NCI-H187 (cell line): ENCODE data around the gene PLA2G4F.

ENCODE experiments used
- DNase-seq, 2 experiments: peaks; one replicate each; lab custom pipeline; 2025; lab: John Stamatoyannopoulos, UW

PLA2G4F gene

DNA sequence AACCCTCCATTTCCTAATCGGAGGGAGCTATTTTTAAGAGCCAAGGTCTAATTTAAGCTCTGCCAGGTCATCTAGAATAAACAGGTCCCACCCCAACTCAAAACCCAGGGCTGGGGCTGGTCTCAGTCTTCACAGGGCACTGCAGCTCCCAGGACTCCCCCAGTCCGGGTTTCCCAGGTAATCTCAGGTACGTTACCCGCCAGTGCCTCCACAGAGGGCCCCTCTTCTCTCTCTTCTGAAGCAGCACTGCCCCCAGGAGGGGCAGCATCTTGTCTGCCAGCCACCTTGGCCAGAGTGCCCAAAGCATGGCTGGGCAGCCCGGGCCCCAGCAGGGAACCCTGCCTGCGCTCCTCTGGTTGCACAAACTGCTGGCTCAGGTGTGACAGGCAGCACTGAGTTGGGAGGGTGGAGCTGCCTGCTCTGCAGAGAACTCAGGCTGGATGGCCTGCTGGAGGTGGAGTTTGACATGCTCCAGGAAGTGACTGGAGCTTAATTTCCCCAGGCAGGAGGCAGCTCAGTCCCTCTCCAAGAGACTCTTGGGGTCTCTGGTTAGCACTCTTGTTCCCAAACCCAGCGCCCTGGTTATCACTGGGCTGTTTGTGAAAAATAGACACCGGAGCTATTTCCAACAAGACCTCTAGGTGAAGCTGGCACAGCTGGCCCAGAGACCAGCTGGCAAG lies at the start of gene PLA2G4F:
Gene PLA2G4F, minus strand, starts transcription at position 394 of the 680 bp plus-strand sequence. Its CDS starts 87 bp downstream, at position 307.
- DNase-seq, result no peak

DNA sequence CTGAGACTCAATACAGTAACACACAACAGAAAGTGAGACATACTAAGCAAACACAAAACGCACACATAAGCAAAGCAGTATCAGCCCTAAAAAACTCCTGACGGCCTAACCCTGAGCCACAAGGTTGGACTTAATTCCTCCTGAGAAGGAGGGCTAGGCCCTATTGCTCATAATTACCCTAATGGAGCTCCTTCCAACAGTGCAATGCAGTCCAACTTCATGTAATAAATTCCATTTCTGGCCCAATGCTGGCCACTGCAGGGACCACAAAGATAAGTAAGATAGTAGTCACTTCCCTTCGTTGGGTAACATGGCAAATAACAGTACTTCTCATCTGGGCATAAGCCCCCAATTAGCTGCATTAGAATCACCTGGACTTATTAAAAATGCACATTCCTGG lies 47.5 kb upstream of the PLA2G4F start:
- DNase-seq, result no peak

DNA sequence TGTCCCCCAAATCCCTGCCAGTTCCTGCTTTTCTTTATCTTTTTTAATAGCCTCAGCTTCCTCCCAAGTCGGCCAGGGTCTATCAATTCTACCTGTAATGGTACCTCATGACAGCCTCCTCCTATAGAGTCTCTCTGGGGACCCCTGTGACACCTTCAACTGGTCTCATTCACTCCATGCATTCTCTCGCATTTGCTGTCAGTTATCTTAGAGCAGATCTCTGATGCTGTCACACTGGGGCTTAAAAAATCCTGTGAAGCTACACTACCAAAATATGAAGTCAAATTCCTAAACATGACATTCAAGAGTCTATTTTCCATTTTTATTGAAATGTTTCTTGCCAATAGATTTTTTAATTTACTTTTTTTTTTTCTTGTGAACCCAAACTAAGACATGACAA lies 46.2 kb upstream of the PLA2G4F start:
- no peak for DNase-seq

GRCh38 chr15:42201801-42202200 lies 45.4 kb upstream of the PLA2G4F start:
- no peak for DNase-seq

- DNase-seq, result no peak
Measured at GRCh38 chr15:42199126-42199525, 42.7 kb upstream of the PLA2G4F start.

DNA sequence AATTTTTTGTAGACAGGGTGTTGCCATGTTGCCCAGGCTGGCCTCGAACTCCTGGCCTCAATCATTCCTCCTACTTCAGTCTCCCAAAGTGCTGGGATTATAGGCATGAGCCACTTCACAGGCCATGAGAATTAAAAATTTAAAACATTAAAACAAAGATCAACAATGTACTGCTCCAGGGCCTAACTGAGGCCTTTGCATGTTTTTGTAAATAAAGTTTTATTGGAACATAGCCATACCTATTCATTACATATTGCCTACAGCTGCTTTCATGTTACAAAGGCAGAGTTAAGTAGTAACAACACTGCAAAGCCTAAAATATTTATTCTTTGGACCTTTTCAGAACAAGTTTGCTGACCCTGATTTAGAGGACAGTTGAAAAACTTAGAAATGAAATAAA lies 42.1 kb upstream of the PLA2G4F start:
- DNase-seq, result no peak

DNA sequence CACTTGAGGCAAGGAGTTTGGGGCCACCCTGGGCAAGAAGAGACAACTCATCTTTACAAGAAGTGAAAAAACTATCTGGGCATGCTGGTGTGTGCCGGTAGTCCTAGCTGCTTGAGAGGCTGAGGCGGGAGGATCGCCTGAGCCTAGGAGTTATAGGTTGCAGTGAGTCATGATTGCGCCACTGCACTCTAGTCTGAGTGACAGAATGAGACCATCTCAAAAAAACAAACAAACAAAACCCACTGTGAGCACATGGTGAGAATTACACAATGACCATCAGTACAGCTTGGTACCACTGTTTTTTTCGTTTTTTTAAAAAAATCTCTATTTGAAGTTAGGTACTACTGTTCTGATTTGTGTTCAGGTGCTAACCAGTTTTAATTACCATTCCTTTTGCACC lies 38.1 kb upstream of the PLA2G4F start:
- DNase-seq, result no peak

GRCh38 chr15:42193383-42193782 lies 36.9 kb upstream of the PLA2G4F start:
- no peak for DNase-seq

DNA sequence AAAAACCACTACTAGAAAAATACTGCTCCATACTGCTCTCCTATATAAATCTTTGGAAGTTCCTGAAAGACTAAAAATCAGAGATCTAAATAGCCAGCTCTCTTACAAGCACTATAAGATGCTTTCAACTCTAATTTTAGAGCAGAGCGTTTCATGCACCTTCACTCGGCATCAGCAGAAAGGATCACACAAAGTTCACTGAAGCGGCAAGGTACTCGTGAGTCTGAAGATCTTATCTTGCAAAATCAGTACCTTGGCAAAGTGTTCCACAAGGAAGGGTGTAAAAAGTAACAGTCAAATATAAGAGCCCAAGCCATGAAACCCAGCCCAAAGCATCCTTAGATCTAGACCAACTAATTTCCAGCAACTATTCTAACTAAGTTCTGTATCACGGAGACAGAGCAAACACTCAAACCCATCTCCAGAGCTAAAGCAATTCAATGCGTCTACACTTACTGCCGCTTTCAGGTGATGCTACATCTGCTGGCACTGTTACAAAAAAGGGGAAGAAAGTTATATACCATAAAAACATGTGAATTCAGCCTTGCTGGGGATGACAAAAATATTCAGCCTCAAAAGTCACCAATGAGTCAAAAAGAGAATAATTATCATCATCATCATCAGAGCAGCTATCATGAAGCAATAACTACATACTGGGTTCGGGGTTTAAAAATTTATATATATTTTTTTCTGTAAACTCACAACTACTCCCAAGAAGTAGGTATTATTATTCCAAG lies 35.3 kb upstream of the PLA2G4F start:
- no peak for DNase-seq

GRCh38 chr15:42190370-42190769 lies 33.9 kb upstream of the PLA2G4F start:
- no peak for DNase-seq

- no peak for DNase-seq
Measured at GRCh38 chr15:42185801-42186200, 29.4 kb upstream of the PLA2G4F start.

DNA sequence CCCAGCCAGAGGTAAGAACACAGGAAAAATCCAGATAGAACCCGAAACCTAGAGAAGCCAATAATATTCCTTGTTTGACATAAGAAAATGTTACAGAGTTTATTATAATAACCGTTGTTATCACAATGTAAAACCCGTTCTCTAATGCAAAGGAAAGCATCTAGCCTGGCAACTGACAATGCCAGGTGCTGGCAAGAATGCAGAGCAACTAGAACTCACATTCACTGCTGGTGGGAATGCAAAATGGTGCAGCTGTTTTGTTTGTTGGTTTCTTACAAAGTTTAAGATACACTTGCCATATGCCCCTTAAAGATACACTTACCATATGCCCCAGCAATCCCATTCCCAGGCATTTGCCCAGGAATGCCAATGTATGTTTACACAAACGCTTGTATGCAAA lies 28.3 kb upstream of the PLA2G4F start:
- no peak for DNase-seq

DNA sequence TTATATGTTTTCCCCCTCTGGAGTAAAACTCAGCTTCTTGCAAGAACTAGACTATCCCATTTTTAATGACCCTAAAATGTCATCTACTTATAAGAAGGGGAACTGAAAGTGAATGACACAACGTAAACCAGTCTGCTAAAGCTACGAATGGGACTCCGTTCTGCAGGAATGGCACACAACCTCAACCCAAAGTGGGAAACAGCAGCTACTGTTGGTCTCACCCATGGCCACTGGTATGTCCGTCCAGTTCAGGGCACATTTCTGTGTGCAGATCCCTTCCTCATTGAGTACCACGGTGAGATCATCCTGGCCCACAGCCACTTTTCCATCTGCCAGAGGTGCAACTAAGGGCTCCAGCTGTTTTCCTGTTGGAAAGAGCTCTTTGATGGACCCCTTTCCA lies 27.9 kb upstream of the PLA2G4F start:
- no peak for DNase-seq

DNA sequence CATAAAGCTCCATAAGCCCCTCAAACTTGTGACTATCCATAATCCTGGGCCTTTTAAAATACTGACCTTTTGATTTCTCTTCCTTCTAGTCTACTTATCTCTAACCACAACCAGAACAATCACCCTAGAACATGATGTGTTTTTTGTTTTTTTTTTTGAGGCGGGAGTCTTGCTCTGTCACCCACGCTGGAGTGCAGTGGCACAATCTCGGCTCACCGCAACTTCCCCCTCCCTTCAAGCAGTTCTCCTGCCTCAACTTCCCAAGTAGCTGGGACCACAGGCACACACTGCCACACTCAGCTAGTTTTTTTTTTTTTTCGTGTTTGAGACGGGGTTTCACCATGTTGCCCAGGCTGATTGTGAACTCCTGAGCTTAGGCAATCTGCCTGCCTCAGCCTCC lies 26.5 kb upstream of the PLA2G4F start:
- no peak for DNase-seq

DNA sequence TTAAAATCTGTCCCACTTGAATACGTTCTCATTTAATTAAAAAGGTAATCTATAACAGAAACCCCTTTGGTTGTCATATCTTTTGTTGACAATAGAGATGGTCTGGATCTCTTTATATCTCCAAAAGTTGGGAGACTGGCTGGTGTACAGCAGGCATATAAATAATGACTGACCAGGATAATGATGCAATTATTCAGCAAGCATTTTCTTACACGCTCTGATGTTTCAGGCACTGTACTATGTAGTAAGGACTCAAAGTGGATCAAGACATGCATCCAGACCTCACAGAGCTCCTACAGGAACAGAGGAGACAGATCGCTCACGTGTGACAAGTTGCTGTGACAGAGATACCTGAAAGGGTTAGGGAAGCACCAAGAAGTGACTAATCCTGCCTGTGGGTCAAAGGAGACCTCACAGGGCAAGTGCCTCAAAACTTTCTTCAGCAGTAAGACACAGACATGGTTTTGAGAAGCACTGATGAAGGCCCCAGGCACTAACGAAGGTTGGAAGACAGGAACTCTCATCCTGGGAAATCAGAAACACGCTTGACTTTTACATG lies 26.0 kb upstream of the PLA2G4F start:
- DNase-seq, result no peak

- DNase-seq, result no peak
Measured at GRCh38 chr15:42178056-42178455, 21.6 kb upstream of the PLA2G4F start.

DNA sequence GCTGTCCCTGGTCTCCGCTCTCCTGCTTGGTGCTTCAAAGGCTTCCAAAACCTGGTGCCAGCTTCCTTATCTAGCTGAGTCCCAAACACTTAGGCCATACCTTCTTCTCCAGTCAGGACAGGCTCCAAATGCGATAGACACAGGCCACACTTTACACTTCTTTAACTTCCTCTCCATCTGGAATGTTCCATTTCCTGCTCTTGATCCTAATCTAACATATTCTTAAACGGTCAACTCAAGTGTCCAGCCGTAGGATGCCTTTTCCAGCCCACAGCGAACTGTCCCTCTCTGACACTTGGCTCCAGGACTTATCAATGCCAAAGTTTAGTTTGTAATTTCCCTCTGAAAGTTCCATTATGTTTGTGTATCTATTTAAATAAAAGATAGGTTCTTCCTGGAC lies 19.2 kb upstream of the PLA2G4F start:
- no peak for DNase-seq

DNA sequence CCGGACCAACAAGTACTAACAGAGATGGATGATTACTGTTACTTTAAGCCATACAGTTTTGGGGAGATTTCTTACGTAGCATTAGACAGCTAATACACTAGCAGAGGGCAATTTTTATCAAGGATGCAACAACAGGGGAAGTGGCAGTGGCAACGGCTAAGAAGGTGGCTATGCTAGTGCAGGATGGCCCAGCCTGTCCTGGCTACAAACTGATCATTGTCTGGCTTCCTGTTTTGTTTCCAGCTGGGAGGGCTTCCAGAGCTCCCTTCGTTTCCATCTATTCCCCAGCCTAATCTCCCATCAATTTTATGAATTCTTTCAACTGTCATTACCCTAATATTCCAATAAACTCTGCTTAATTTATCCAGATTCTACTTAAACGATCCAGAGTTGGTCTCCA lies 16.0 kb upstream of the PLA2G4F start:
- DNase-seq, result no peak

DNA sequence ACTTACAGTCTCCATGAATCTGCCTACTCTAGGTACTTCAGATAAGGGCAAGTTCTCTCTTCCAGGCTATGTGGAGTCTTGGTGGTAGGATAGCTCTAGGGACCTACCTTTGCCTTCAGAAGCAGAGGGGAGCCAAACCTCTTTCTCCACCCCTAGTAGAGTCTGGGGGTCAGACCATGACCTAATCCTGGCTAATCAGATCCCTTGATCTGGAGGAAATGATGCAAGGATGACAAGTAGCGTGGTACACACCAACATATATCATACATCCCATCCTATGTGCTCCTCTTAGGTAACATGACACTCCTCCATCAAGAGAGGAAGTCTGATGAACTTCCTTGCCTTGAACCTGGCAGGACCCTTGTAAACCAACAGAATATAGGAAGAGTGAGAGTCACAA lies 15.4 kb upstream of the PLA2G4F start:
- no peak for DNase-seq

GRCh38 chr15:42171122-42171521 lies 14.7 kb upstream of the PLA2G4F start:
- DNase-seq, result no peak

GRCh38 chr15:42166225-42166940 lies 9.9 kb upstream of the PLA2G4F start:
- no peak for DNase-seq

DNA sequence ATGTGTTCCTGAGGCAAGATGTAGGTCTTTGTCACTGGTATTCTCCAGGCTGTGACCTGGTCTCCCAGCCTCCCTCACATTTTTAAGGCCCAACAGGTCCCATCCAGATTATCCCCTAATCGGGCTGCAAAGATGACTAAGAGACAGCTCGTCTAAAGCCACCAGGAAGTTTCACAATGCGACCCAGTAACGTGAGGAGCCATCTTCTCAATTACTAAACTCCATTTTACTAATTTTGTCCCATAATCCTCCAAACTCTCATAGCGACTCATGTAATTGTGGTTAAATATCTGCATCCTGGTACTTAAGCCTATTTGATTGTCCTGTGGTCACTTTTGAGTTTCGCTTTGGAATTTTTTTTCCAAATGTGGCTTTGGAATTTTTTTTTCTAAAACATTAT lies 8.7 kb upstream of the PLA2G4F start:
- DNase-seq, result no peak
